ENCODE data around the gene SMPD1. TPM values are rescaled to one million over a fixed set of nuclear protein-coding genes. Genes with fewer than 3 reads are reported as not detected.

Gene SMPD1
- total and polyA plus RNA-seq, 2 of the 8 experiments (the other 6 are each of a cell fraction or from before 2014, with no cell fraction given) = 1.9 to 2.4 TPM

GRCh38 chr11:6414874-6415328 lies 24.6 kb downstream of the SMPD1 start (continued):
- TF ChIP-seq HDAC6 (IDR thresholded peaks at IDR 0.05; ENCODE audit: low read depth, low read length) (no peak), JUND (IDR thresholded peaks at IDR 0.05; ENCODE audit: low read length) (no peak)
